HepG2 (cell line): ENCODE data around the gene YPEL3. TPM values are rescaled to one million over a fixed set of nuclear protein-coding genes. Genes with fewer than 3 reads are reported as not detected.

ENCODE experiments used
- CBX1 ChIP-seq: IDR thresholded peaks from one replicate; pipeline ENCODE4 v1.6.1; 2016; ENCODE audit warnings: antibody characterized with exemption, low read depth
- CENPX ChIP-seq: sonication (generic); formaldehyde crosslinking; IDR thresholded peaks from 2 replicates; pipeline ENCODE4 v1.9.0; 2021; ENCODE audit warnings: mild to moderate bottlenecking, missing genetic modification reagents, moderate library complexity
- ETS1 ChIP-seq: sonication (generic); formaldehyde crosslinking; IDR thresholded peaks from 2 replicates; pipeline ENCODE4 v1.4.0; 2020; ENCODE audit warnings: missing genetic modification reagents
- HMGA1 ChIP-seq: sonication (generic); formaldehyde crosslinking; conservative IDR thresholded peaks from 2 replicates; pipeline ENCODE4 v1.4.0; 2020; ENCODE audit warnings: missing genetic modification reagents
- HNRNPK ChIP-seq: fragments of 200-400 bp; formaldehyde crosslinking; IDR thresholded peaks from 2 replicates; pipeline ENCODE4 v1.6.1; 2018; ENCODE audit warnings: low read length, low read depth, moderate library complexity, mild to moderate bottlenecking; ENCODE audit not compliant: poor library complexity, severe bottlenecking
- KDM2A ChIP-seq: sonication (generic); formaldehyde crosslinking; IDR thresholded peaks from 2 replicates; pipeline ENCODE4 v1.4.0; 2020; ENCODE audit warnings: low read depth, missing genetic modification reagents, borderline replicate concordance
- POGK ChIP-seq: sonication (generic); formaldehyde crosslinking; conservative IDR thresholded peaks from 2 replicates; pipeline ENCODE4 v1.8.0; 2022; ENCODE audit warnings: mild to moderate bottlenecking, moderate library complexity, missing genetic modification reagents
- POLR2G ChIP-seq: fragments of 200-400 bp; formaldehyde crosslinking; IDR thresholded peaks from 2 replicates; pipeline ENCODE4 v1.6.1; 2018; ENCODE audit warnings: mild to moderate bottlenecking, low read depth, low read length, moderate library complexity
- PPARG ChIP-seq: conservative IDR thresholded peaks from 2 replicates; pipeline ENCODE4 v1.6.1; 2016; ENCODE audit warnings: missing biosample characterization, missing genetic modification reagents
- REL ChIP-seq: sonication (generic); formaldehyde crosslinking; conservative IDR thresholded peaks from 2 replicates; pipeline ENCODE4 v1.8.0; 2022; ENCODE audit warnings: mild to moderate bottlenecking, missing genetic modification reagents, moderate library complexity
- XRCC5 ChIP-seq: fragments of 200-400 bp; formaldehyde crosslinking; optimal IDR thresholded peaks from 2 replicates; pipeline ENCODE3; 2017; ENCODE audit warnings: mild to moderate bottlenecking, low read length
- ZFP36L1 ChIP-seq: sonication (generic); formaldehyde crosslinking; IDR thresholded peaks from 2 replicates; pipeline ENCODE4 v1.8.0; 2022; ENCODE audit warnings: mild to moderate bottlenecking, missing genetic modification reagents, moderate library complexity
- ZMAT5 ChIP-seq: sonication (generic); formaldehyde crosslinking; IDR thresholded peaks from 2 replicates; pipeline ENCODE4 v1.5.0; 2020; ENCODE audit warnings: mild to moderate bottlenecking, low read depth, missing genetic modification reagents, borderline replicate concordance
- ZNF138 ChIP-seq: sonication (generic); formaldehyde crosslinking; IDR thresholded peaks from 2 replicates; pipeline ENCODE4 v1.5.0; 2020; ENCODE audit warnings: mild to moderate bottlenecking, low read depth, missing genetic modification reagents
- ZNF30 ChIP-seq: sonication (generic); formaldehyde crosslinking; IDR thresholded peaks from 2 replicates; pipeline ENCODE4 v1.5.0; 2020; ENCODE audit warnings: mild to moderate bottlenecking, missing genetic modification reagents
- ZNF773 ChIP-seq: sonication (generic); formaldehyde crosslinking; IDR thresholded peaks from 2 replicates; pipeline ENCODE4 v1.4.0; 2020; ENCODE audit warnings: missing genetic modification reagents, borderline replicate concordance
- polyA plus RNA-seq, 8 experiments: library from polyadenylated mRNA; depleted of rRNA in 3 of 8; stranded (reverse) in 7 of 8; unstranded in 1 of 8; fragments of >200 nt; fragmentation: Illumina TruSeq in 4 of 8; extraction: Trizol in 4 of 8; gene quantifications; 2 replicates each; pipeline versions ENCODE4 v1.2.1 to v1.2.3, GENCODE V29; 2011 to 2016; ENCODE audit warnings: low read depth in 4 of 8, missing spikeins in 1 of 8, mixed read lengths in 1 of 8; ENCODE audit not compliant: insufficient read depth in 1 of 8
- total RNA-seq, 5 experiments: library from RNA; depleted of rRNA; stranded (reverse); fragments of >200 nt; fragmentation: Illumina TruSeq; extraction: Trizol; gene quantifications; 2 replicates each; pipeline ENCODE4 v1.2.3, GENCODE V29; 2016; ENCODE audit warnings: low read depth in 1 of 5
- TF ChIP-seq, protein P1 (sequence below), 2 experiments: sonication (generic) in 1 of 2; formaldehyde crosslinking in 1 of 2; IDR thresholded peaks; 2 replicates each; pipeline versions ENCODE4 v1.4.0 to v1.6.1; 2018 to 2020; ENCODE audit warnings: missing genetic modification reagents in 2 of 2, borderline replicate concordance in 1 of 2, low read depth in 1 of 2, mild to moderate bottlenecking in 1 of 2, missing biosample characterization in 1 of 2
- TF ChIP-seq, protein P2 (sequence below): sonication (generic); formaldehyde crosslinking; IDR thresholded peaks from 2 replicates; pipeline ENCODE4 v1.4.0; 2020; ENCODE audit warnings: missing genetic modification reagents, borderline replicate concordance
- TF ChIP-seq, protein P3 (sequence below): sonication (generic); formaldehyde crosslinking; IDR thresholded peaks from 2 replicates; pipeline ENCODE4 v1.5.1; 2020; ENCODE audit warnings: mild to moderate bottlenecking, moderate library complexity, missing genetic modification reagents

The YPEL3 gene
- total and polyA plus RNA-seq, 2 of the 13 experiments (the other 11 are each of a cell fraction or from before 2014, with no cell fraction given), result 5.4 to 47.0 TPM

GRCh38 chr16:30091474-30092372 lies 4.3 kb downstream of the YPEL3 start, which contains the start of gene TBX6 (continued):
- TF ChIP-seq POGK (CRISPR knock-in tag) (peak; percentile 74), ZNF138 (CRISPR knock-in tag) (0 out of 2 replicates have a peak, but pooled peaks have one; percentile 66), ETS1 (CRISPR knock-in tag) (peak; percentile 50; the same call in 1 of the 2 replicates), KDM2A (CRISPR knock-in tag) (peak; percentile 97), POLR2G (peak; percentile 81), PPARG (peak; percentile 75), HNRNPK (no peak), ZFP36L1 (0 out of 2 replicates have a peak, but pooled peaks have one; percentile 41), REL (CRISPR knock-in tag) (0 out of 2 replicates have a peak, but pooled peaks have one; percentile 34), XRCC5 (peak; percentile 95), HMGA1 (no peak), CENPX (CRISPR knock-in tag) (no peak), ZNF773 (CRISPR knock-in tag) (peak; percentile 79; the same call in 1 of the 2 replicates), CBX1 (peak; percentile 64), ZMAT5 (CRISPR knock-in tag) (no peak), ZNF30 (no peak)
- TF ChIP-seq, protein P1, sequence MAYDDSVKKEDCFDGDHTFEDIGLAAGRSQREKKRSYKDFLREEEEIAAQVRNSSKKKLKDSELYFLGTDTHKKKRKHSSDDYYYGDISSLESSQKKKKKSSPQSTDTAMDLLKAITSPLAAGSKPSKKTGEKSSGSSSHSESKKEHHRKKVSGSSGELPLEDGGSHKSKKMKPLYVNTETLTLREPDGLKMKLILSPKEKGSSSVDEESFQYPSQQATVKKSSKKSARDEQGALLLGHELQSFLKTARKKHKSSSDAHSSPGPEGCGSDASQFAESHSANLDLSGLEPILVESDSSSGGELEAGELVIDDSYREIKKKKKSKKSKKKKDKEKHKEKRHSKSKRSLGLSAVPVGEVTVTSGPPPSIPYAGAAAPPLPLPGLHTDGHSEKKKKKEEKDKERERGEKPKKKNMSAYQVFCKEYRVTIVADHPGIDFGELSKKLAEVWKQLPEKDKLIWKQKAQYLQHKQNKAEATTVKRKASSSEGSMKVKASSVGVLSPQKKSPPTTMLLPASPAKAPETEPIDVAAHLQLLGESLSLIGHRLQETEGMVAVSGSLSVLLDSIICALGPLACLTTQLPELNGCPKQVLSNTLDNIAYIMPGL (CRISPR knock-in tag; IDR thresholded peaks at IDR 0.05; ENCODE audit: borderline replicate concordance in 1 of 2, low read depth in 1 of 2), result peak; percentile 93 to 97
- TF ChIP-seq, protein P2, sequence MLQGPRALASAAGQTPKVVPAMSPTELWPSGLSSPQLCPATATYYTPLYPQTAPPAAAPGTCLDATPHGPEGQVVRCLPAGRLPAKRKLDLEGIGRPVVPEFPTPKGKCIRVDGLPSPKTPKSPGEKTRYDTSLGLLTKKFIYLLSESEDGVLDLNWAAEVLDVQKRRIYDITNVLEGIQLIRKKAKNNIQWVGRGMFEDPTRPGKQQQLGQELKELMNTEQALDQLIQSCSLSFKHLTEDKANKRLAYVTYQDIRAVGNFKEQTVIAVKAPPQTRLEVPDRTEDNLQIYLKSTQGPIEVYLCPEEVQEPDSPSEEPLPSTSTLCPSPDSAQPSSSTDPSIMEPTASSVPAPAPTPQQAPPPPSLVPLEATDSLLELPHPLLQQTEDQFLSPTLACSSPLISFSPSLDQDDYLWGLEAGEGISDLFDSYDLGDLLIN (CRISPR knock-in tag), result peak; percentile 47; the same call in 1 of the 2 replicates
- TF ChIP-seq, protein P3, sequence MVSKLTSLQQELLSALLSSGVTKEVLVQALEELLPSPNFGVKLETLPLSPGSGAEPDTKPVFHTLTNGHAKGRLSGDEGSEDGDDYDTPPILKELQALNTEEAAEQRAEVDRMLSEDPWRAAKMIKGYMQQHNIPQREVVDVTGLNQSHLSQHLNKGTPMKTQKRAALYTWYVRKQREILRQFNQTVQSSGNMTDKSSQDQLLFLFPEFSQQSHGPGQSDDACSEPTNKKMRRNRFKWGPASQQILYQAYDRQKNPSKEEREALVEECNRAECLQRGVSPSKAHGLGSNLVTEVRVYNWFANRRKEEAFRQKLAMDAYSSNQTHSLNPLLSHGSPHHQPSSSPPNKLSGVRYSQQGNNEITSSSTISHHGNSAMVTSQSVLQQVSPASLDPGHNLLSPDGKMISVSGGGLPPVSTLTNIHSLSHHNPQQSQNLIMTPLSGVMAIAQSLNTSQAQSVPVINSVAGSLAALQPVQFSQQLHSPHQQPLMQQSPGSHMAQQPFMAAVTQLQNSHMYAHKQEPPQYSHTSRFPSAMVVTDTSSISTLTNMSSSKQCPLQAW (CRISPR knock-in tag), result peak; percentile 82
